NCI-H1105 treated with DMSO at 0.1 percent for 48 hours (cell line): Measurements from ENCODE around the gene TMEM30A.

Experiments used
- DNase-seq: peaks from one replicate; lab custom pipeline; 2025; lab: John Stamatoyannopoulos, UW

The TMEM30A gene

DNA sequence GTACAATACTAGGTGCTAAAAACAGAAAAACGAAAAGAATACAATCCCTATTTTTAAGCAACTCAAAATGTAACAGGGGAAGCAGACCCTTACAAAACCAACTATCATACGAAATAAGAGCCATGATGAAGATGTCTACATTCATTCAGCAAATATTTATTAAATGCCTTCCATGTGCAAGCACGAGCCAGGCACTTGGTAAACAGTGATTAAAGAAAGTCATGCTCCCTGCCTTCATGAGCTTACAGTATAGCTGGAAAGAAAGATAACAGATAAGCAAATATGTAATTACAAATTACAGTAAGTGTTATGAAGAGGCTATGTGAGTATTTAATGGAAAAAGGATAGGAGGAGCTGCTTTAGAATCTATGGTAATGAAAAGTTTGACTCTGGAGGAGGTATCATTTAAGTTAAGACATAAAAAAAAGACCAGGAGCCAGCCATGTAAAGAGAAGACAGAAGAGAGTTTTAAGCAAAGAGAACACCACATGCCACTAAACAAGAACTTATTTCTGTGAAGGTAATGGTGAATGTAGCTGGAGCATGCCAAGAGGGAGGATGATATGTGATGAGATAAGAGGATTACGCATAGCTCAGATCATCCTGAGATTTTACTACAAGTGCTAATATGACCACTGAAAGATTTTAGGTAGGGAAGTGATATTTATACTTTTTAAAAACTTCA, 21.7 kb downstream of the TMEM30A start:
- no peak for DNase-seq

DNA sequence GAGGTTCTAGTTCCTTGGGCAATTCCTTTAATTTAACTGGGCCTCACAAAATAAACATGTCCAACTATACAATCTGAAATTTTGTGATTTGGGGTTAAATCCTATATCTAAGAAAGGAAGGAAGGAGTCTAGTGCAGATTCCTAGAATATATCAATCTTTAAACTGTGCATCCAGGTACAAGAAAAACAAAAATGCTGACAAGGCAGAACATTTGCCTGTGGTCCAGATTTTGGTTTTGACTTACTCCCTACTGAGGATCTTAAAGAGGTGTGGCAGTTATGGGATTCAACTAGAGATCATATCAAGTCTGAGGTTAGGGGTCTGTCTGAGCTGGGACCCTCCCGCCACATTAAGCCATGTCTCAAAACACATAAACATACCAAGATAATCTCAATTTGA, 23.3 kb downstream of the TMEM30A start:
- DNase-seq, result no peak

DNA sequence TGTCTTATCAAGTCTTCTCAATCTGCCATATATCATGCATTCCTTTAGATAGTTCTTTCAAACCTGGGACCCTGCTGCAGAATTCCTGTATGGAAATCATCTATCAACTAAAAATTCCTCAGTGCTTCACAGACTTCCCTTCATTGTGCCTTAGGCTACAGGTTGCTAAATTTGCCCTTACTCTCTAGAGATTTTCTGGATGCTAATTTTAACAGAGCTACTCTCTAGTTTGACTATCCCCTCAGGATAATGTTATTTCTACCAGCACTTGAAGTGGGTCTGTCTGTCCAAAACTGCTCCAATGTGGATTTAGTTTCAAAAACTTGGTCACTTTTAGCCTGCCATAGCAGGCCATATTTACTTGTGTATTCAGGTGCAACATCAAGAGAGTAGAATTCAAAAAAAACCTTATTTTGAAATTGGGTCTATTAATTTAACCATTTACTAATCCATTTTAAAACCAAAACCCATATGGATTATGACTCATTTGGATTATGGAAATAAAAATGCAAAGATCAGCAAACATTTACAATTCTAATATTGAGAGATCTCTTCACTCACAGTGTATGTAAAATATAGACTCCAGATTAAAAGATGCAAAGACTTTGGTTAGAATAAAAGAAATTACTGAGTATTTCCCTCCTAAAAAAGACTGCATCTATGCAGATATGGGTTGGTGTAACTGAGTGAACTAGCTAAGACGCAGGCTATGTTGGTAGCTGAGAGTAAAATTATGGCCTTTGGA, 27.1 kb downstream of the TMEM30A start:
- no peak for DNase-seq

DNA sequence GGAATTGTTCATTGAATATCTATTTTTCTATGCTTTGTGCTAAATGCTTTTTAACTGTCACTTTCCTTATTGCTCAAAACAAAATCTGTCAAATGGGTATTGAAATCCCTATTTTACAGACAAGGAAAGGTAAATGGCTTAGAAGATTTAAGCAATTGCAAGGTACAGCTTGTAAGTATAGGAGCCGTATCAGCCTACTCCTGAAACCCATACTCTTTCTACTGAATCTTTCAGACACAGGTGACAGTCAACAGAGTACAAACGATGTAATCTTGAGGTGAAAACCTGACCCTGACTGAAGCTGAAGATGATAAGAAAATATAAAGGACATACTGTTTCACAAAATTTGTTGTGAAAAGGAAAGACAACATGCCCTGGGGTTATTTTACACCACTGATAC, 34.0 kb downstream of the TMEM30A start:
- no peak for DNase-seq

DNA sequence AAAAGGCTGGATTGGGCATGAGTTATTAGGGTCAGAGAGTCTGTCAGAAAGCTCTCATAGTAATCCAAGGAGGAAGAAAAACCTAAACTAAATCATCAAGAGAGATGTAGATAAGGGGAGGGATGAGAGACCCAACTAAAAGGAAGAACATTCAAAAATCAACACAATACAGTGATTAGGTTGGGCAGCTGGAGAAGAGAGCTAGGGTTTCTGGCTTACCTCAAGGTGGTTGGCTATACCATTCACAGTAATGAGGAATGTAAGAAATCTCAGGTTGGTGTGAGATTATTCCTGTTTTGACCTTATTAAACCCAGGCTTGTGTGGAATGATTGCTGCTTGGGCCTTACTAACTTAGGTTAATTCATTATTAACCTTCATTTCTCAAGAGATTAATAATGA, 34.8 kb downstream of the TMEM30A start:
- no peak for DNase-seq

DNA sequence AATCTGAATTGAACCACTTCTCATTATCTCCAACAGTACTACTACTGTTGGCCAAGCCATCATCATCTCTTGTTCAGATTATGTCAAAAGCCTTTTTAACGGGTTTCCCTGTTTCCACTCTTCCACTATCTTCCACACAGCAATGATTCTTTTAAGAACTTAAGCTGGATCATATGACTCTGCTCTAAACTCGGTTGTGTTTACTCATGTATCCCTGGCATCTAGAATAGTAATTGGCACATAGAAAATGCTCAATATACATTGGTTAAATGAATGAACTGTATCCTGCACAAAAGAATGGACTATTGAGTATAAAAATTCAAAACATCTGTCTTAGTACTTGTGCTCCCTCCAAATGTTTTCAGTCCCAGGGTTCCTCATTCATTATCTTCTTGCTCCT, 38.2 kb downstream of the TMEM30A start:
- DNase-seq, result no peak

DNA sequence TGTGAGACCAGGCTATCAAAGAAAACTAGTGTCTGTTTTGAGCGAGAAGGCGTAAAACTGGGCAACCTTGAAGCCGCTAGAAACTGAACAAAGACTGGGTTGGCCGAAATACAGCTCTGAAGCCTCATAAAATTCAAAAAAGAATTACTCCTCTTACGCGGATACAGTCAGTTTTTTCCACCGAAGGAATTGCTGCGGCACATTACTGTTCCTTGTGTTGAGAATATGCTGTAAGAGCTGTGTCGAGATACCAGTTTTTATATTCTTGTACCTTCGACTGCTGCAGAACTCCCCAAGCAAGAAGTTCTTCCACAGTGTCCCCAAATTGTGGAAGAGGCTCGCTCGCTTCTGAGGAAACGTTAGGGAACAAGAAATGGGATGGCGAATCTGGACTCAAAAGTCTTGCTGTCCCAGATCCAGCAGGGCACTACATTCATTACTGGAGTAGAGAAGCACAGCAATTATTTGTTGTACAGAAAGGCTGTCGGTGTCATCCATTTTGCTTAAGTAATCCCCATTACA, 40.5 kb downstream of the TMEM30A start:
- peak; percentile 30 for DNase-seq

DNA sequence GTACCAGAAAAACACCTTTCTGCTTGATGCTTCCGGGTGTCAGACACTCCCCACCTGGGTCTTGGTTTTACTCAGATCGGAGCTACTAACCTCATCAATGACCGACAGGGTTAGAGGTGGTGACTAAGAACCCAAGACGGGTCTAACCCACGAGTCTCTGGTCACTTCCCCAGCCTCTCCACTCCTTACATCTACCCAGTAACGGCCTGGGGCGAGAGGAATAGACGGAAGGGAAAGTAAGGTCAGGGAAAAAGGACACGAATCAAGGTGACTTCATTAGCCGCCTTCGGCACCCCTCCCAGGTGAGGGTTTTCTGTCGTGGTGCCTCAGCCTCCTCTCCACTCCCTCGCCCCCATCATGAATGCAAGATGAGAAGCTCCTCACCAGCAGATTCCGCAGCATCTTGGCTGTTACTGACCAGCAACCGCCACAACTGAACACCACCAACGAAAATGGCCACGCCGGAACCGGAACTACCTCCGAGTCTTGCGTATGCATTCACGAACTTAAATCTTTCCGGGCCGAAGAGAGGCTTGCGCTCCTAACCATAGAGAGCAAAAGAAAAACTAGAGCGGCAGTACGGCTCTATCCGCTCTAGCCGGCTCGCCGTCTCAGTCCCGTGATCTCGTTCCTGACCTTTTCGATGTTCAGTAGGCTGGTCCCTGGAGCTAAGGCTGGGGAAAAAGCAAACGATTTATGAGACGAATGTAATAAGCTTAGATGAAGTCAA, 41.1 kb downstream of the TMEM30A start, which contains the start of gene COX7A2:
Gene COX7A2, minus strand, starts transcription at position 469 of the 730 bp plus-strand sequence. Its CDS starts 67 bp downstream, at position 402.
- peak; percentile 99 for DNase-seq

DNA sequence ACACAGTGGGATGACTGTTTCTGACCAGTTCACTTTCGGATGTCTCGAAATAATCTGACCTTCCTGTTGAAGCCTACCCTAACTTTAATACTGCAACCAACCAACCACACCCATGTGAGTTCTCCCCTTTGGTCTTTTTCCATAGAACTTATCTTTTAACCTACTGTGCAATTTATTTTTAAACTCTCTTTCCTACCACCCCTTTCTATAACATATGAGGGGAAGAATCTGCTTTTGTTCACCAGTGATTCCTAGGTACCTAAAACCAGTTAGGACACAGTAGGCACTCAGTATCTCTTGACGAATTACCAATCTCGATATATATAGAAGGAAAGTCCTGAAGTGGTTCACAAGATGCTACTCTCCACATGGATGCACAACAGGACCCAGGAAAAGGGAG, 48.0 kb downstream of the TMEM30A start:
- no peak for DNase-seq

DNA sequence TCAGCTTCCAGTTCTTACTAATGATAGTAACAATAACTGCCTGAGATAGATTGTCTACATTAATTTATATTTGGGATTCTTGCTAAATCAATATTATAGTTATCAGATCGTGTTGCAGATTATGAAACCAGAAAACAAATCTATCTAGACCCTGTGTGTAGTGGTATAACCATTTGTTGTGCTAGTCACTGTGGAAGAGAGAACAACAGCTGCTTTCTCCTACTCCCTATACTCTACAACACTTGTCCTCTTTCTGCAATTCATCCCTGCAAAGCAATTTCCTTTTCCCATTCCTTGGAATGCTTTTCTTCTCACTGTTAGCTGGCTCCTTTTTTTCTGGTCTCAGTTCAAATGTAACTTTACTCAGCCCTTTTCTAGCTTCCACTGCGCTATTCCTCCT, 49.3 kb downstream of the TMEM30A start:
- no peak for DNase-seq

DNA sequence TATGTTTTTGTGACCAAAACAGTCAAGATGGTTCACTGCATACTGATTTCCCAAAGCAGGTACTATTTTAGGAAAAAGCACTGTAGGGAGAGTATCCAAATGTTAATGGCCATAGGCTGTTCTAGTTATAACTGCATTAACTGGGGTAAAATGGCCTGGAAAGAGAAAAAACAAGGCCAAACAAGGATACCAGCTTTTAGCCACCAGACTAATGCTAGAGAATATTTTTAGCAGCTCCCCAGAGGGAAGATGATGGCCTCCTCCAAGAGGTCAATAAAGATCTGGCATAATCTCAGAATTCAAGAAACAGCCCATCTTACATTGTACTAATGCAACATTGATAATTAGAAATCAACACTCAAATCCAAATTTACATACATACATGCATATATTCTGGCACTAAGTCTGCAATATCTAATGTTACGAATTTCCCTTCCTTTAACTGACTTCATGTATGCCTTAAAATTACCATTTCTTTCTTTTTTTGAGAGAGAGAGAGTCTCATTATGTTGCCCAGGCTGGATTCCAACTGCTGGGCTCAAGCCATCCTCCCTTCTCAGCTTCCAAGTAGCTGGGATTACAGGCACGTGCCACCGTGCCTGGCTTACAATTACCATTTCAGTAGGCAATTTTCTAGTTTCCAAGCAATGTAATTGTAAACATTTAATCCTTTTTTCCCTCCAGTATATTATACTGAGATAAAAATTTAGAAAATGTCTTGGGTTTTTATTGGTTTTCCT, 50.3 kb downstream of the TMEM30A start:
- DNase-seq, result no peak

DNA sequence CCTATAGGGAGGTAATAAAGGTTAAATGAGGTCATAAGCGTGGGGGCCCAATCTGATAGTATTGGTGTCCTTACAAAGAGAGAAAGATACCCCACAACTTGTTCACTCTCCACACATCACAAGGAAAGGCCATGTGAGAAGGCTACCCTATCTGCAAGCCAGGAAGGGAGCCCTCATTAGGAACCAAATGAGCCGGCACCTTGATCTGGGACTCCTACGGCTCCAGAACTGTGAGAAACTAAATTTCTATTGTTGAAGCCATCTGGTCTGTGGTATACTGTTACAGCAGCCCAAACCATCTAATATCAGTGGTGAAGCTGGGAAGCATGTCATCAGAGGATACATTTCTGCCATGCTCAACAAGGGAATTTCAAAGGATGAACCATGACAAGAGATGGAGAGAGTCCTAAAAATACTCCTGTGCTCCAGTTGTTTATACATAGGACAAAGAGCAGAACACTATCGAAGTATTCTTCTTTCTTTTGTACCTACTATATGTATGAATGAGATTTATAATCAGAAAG, 51.4 kb downstream of the TMEM30A start:
- DNase-seq, result no peak

DNA sequence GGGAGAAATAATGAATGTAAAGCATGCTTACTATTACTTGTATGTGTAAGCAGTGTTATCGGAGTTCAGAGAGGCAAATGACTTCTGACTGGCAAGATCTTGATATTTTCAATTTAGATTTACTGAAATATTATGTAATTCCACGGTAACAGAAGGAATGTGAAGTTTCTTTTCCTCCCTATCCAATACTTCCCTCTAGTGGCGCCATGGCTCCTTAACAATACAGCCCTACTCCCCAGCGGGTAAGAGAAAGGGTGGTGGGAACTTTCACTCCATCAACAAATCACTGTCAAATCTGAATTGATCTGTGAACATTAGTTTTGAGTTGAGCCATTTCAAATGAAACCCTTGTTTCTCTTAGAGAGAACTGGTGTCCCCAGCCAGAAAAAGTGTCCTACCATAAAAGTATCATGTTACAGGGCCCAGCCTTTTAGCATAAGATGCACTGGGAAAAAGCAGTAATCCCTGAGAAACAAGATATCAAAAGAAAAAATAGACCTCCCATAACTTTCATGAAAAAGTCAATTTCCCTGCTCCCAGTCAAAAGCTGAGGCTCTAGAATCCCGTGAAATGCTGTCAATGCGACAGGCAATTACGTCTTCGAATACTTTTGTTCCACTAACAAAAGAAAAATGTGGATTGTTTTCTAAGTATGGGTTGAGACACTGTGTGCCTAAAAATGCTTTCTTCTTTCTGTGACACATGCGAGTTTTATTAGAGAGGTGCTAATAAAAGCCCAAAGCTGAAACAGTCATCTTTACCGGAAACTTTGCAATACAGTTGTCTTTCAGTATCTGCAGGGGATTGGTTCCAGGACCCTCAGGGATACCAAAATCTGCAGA, 53.9 kb downstream of the TMEM30A start:
- DNase-seq, result peak; percentile 13

DNA sequence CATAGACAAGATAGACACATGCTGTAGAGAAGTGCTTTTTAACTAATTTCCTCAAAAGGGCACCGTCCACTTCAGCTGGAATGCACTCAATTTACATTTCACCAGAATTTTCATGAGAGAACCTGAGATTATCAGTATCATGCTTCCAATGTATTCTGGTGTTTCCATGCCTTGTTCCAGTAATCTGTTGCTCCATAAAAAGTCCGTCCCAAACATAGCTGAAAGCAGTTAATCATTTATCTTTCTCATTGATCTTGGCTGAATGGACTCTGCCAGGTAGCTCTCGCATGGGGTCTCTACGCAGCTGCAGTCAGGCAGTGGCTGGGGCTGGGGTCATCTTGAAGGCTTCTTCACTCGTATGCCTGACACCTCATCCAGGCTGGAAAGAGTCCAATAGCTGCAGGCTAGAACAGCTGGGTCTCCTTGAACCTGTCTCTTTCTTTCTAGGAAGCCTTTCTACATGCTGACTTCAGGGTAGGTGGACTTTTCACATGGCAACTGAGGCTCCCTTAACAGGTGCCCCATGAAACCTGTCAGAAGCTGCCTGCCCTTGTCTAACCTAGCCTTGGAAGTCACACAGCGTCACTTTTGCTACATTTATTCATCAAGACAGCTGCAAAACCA, 60.2 kb downstream of the TMEM30A start:
- DNase-seq, result no peak

DNA sequence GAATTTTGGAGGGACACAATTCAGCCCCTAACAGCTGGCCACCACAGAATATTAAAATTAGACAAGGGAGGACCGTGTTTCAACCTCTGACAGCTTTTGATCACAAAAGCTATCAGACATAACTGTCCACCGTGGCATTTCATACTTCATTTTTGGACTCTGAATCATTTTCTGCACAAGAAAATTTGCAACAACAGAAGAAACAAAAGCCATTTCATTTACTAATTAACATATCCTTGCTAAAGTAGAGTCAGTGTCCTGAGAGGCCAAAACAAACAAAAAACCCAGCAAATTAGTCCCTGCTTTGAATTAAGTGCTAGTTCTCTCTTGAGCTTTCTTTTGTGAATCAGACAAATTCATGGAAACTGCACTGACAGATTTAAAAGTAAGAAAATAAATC, 61.2 kb downstream of the TMEM30A start:
- no peak for DNase-seq

DNA sequence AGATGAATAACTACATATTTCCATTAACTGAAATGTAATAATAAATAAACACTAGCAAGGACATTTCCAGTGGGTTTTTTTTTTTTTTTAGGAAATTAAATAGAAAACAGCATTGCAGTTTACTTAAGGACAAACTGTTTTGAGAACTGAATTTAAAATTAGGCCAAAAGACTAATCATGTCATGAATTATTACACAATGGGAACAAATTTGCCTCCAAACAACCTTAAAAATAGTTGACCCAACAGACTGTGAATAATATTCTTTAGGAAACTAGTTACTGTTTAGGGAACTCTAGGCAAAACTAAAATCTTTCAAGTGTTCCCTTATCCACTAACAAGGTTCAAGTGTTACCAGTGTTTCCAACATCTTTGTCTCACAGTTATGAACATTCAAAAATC, 62.3 kb downstream of the TMEM30A start:
- DNase-seq, result no peak

DNA sequence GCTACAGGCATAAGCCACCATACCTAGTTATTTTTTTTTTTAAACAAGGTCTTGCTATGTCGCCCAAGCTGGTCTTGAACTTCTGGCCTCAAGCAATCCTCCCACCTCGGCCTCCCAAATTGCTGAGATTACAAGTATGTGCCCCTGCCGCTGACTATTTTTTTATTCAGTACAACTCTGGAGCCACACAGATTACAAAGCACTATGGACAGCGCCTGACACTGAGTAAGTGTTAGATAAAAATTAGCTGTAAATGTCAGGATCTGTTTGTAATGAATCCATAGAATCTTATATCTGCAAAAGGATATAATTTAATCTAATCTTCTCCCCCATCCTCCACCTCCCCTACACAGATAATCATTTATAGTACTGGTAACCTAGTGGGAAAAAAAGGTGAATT, 63.5 kb downstream of the TMEM30A start:
- no peak for DNase-seq

DNA sequence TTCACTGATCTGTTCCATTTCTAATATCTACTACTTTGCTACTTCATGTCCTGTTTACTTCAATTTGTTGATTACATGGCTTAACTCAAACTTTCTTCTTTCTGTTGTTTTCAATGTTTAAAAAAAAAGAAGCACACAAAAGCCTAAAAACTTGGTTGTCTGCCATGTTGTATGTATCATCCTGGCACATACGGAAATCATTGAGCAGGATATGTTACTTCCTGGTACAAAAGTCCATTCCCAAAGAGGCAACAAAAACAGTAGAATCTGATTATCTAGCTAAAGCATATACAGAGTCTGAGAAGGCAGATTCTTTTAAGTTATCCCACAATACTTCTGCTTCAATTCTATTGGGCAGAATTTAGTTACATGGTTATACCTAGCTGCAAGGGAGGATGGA, 64.2 kb downstream of the TMEM30A start:
- no peak for DNase-seq

DNA sequence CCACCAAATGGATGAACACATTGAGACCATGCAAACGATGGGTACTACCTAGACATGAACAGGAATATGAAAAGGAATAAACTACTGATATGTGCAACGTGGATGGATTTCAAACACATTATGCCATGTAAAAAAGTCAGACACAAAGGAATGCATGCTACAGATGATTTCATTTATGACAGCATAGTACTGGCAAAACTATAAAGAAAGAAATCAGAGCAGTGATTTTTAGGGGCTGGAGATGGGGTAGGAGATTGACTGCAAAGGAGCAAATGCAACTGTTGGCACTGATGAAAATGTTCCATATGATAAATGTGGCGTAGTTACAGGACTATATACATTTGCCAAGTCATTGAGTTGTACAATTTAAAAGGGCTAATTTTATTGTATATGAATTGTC, 65.3 kb downstream of the TMEM30A start:
- no peak for DNase-seq

DNA sequence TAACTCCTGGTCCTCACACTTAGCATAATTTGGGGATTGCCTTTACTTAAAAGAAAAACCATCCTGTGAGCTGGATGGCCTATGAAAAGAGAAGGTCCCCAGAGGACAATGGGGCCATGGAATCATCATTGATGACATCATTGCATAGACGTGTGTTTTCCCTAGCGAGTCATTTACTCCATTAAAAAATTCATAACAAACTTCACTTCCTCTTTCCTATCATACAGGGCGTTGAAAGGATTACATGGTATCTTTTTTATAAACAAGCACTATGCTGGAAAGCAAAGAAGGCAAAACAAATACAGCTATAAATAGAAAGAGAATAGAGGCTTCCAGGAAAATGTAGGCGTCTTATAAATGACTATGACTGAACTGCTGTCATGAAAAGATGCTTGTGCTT, 67.4 kb downstream of the TMEM30A start:
- DNase-seq, result no peak
